NT2/D1 (cell line): ENCODE results near the gene ESRRG.

Experiments used
- DNase-seq: peaks from one replicate; pipeline ENCODE4 v3.0.0-alpha.2; 2011; ENCODE audit warnings: low read depth, low spot score
- H3K27me3 ChIP-seq: 2 replicates; pipeline ENCODE4 v1.6.0; 2011; ENCODE audit warnings: mild to moderate bottlenecking; ENCODE audit not compliant: insufficient read length, insufficient read depth
- H3K36me3 ChIP-seq: 2 replicates; pipeline ENCODE4 v1.6.1; 2011; ENCODE audit warnings: mild to moderate bottlenecking, low read length, mixed read lengths; ENCODE audit not compliant: insufficient read depth, insufficient read length
- H3K4me1 ChIP-seq: 2 replicates; pipeline ENCODE4 v1.5.1; 2011; ENCODE audit not compliant: insufficient read depth, insufficient read length
- H3K4me3 ChIP-seq: 2 replicates; pipeline ENCODE4 v1.5.1; 2011; ENCODE audit warnings: low read depth; ENCODE audit not compliant: insufficient read length
- H3K9ac ChIP-seq: 2 replicates; pipeline ENCODE4 v1.6.0; 2011; ENCODE audit warnings: low read depth; ENCODE audit not compliant: insufficient read length
- H3K9me3 ChIP-seq: 2 replicates; pipeline ENCODE4 v1.5.1; 2011; ENCODE audit warnings: mild to moderate bottlenecking, low read length; ENCODE audit not compliant: insufficient read depth
- SUZ12 ChIP-seq: IDR thresholded peaks from 2 replicates; pipeline ENCODE4 v1.6.1; 2011; ENCODE audit not compliant: insufficient read length, insufficient read depth; ENCODE audit errors: extremely low read depth
- YY1 ChIP-seq: IDR thresholded peaks from 2 replicates; pipeline ENCODE4 v1.6.1; 2011; ENCODE audit not compliant: insufficient read length, insufficient read depth
- ZNF274 ChIP-seq: IDR thresholded peaks from 2 replicates; pipeline ENCODE4 v1.6.1; 2011; ENCODE audit warnings: mild to moderate bottlenecking, low read depth, low read length

The ESRRG gene

GRCh38 chr1:216566641-216567205 is 156.5 kb downstream of the ESRRG start:
- Histone ChIP-seq H3K36me3 (no peaks in the 10 kb centered on the region), H3K9me3 (no peaks in the 10 kb centered on the region), H3K4me1 (no peaks in the 10 kb centered on the region), H3K9ac (no peak overlapping the region), H3K27me3 (no peaks in the 10 kb centered on the region), H3K4me3 (no peak overlapping the region)
- DNase-seq = no peak
- TF ChIP-seq YY1 (no peak), ZNF274 (no peak), SUZ12 (no peak)

- H3K4me1 ChIP-seq = no peaks in the 10 kb centered on the region
- H3K27me3 ChIP-seq = no peaks in the 10 kb centered on the region
- no peaks in the 10 kb centered on the region for H3K36me3 ChIP-seq
- H3K9ac ChIP-seq = no peak overlapping the region
- TF ChIP-seq SUZ12 (no peak), YY1 (no peak), ZNF274 (no peak)
- H3K9me3 ChIP-seq = no peaks in the 10 kb centered on the region
- H3K4me3 ChIP-seq = no peak overlapping the region
- no peak for DNase-seq
Measured at GRCh38 chr1:216563087-216563486, 160.1 kb downstream of the ESRRG start.

- Histone ChIP-seq H3K36me3 (no peaks in the 10 kb centered on the region), H3K4me1 (no peaks in the 10 kb centered on the region), H3K4me3 (no peak overlapping the region), H3K9ac (no peak overlapping the region), H3K27me3 (no peaks in the 10 kb centered on the region), H3K9me3 (no peaks in the 10 kb centered on the region)
- no peak for DNase-seq
- no peak for TF ChIP-seq SUZ12
- no peak for TF ChIP-seq ZNF274
- no peak for TF ChIP-seq YY1
Measured at GRCh38 chr1:216562383-216562782, 160.8 kb downstream of the ESRRG start.

- no peak for TF ChIP-seq ZNF274
- TF ChIP-seq YY1 = no peak
- no peaks in the 10 kb centered on the region for H3K36me3 ChIP-seq
- H3K9me3 ChIP-seq = no peaks in the 10 kb centered on the region
- no peaks in the 10 kb centered on the region for H3K4me1 ChIP-seq
- H3K4me3 ChIP-seq = no peak overlapping the region
- DNase-seq = no peak
- H3K27me3 ChIP-seq = no peaks in the 10 kb centered on the region
- H3K9ac ChIP-seq = no peak overlapping the region
Measured at GRCh38 chr1:216560527-216560926, 162.7 kb downstream of the ESRRG start.

GRCh38 chr1:216559359-216559758 is 163.9 kb downstream of the ESRRG start:
- H3K9ac ChIP-seq = no peak overlapping the region
- H3K9me3 ChIP-seq = no peaks in the 10 kb centered on the region
- no peaks in the 10 kb centered on the region for H3K36me3 ChIP-seq
- no peak for DNase-seq
- no peak overlapping the region for H3K4me3 ChIP-seq
- TF ChIP-seq YY1 = no peak
- TF ChIP-seq SUZ12 = no peak
- TF ChIP-seq ZNF274 = no peak
- no peaks in the 10 kb centered on the region for H3K4me1 ChIP-seq
- no peaks in the 10 kb centered on the region for H3K27me3 ChIP-seq

GRCh38 chr1:216555653-216556052 is 167.6 kb downstream of the ESRRG start:
- Histone ChIP-seq H3K9ac (no peak overlapping the region), H3K4me1 (no peaks in the 10 kb centered on the region), H3K27me3 (no peaks in the 10 kb centered on the region), H3K36me3 (no peaks in the 10 kb centered on the region), H3K4me3 (no peak overlapping the region), H3K9me3 (no peaks in the 10 kb centered on the region)
- TF ChIP-seq ZNF274 = no peak
- TF ChIP-seq SUZ12 = no peak
- TF ChIP-seq YY1 = no peak
- no peak for DNase-seq

GRCh38 chr1:216554934-216555333 is 168.3 kb downstream of the ESRRG start:
- TF ChIP-seq YY1 = no peak
- no peak for TF ChIP-seq SUZ12
- no peak for TF ChIP-seq ZNF274

More at GRCh38 chr1:216554934-216555333, 168.3 kb downstream of the ESRRG start:
- no peak for DNase-seq
- Histone ChIP-seq H3K27me3 (no peaks in the 10 kb centered on the region), H3K4me3 (no peak overlapping the region), H3K9ac (no peak overlapping the region), H3K9me3 (no peaks in the 10 kb centered on the region), H3K4me1 (no peaks in the 10 kb centered on the region), H3K36me3 (no peaks in the 10 kb centered on the region)
